T-helper 1 cell treated with Interleukin-12 subunit alpha and Interleukin-12 subunit beta and Interleukin-4 antibody, amounts not matched to agents 30 ng/mL and 1 ng/mL, for 36 hours (primary cell): ENCODE data around the gene KLF4. TPM values are rescaled to one million over a fixed set of nuclear protein-coding genes. Genes with fewer than 3 reads are reported as not detected.

ENCODE experiments used
- intact Hi-C: fragments of 100-400 bp; cut with micrococcal nuclease; formaldehyde crosslinking; loops from one replicate; pipeline ENCODE4 v1.15.1; 2024
- total RNA-seq: library from RNA; stranded (reverse); gene quantifications from 2 replicates; pipeline ENCODE4 v1.2.3, GENCODE V29; 2022

KLF4 gene
- total RNA-seq, 1 donor from 2014 or later = 0.32 TPM

DNA sequence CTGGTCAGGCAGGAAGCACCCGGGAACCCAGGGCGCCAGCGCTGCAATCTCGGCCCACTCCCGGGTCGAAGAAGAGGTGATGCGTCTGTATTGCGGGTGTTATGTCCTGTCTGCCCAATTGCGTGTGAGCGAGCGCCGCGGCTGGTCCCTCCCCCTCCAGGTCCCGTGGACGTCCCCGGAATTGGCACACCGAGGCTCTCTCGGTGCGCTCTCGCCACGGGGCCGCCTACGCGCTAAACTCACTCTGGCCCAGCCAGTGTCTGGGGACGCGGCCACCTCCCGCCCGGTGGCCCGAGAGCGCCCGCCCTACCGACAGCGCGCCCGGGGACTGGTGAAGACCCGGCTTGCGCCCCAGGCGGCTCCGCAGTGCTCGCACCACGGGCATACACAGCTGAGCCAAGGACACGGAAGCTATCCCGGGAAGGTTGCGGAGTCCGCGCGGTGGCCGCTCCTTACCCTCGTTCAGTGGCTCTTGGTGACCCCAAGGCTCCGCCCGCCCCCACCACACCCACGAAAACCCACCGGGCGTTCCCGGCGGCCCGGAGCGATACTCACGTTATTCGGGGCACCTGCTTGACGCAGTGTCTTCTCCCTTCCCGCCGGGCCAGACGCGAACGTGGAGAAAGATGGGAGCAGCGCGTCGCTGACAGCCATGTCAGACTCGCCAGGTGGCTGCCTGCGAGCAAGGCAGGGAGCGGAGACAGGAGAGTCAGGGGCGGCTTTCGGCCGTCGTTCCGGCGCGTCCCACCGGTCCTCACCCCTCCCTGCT is 1.0 kb downstream of the KLF4 start:
- intact Hi-C loops = loop anchor here (1.0 to 5.0 kb wide), 5 partner anchors 66 to 1796 kb away; partner anchors contain the start of genes CTNNAL1, RAD23B and TMEM38B

DNA sequence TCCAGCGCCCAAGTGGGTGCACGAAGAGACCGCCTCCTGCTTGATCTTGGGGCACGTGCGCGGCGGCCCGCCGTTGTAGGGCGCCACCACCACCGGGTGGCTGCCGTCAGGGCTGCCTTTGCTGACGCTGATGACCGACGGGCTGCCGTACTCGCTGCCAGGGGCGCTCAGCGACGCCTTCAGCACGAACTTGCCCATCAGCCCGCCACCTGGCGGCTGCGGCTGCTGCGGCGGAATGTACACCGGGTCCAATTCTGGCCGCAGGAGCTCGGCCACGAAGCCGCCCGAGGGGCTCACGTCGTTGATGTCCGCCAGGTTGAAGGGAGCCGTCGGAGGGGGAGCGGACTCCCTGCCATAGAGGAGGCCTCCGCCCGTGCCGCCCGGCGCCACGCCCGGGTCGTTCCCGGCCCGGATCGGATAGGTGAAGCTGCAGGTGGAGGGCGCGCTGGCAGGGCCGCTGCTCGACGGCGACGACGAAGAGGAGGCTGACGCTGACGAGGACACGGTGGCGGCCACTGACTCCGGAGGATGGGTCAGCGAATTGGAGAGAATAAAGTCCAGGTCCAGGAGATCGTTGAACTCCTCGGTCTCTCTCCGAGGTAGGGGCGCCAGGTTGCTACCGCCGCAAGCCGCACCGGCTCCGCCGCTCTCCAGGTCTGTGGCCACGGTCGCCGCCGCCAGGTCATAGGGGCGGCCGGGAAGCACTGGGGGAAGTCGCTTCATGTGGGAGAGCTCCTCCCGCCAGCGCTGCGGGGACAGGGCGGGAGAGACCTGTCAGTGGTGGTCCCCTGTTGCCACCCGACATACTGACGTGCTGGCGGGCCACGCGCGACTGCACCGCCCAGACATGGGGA is 1.8 kb downstream of the KLF4 start:
- intact Hi-C loops = loop anchor here (2.0 to 5.0 kb wide), 4 partner anchors 205 to 1795 kb away; partner anchors contain the start of genes CTNNAL1, RAD23B and TMEM38B

DNA sequence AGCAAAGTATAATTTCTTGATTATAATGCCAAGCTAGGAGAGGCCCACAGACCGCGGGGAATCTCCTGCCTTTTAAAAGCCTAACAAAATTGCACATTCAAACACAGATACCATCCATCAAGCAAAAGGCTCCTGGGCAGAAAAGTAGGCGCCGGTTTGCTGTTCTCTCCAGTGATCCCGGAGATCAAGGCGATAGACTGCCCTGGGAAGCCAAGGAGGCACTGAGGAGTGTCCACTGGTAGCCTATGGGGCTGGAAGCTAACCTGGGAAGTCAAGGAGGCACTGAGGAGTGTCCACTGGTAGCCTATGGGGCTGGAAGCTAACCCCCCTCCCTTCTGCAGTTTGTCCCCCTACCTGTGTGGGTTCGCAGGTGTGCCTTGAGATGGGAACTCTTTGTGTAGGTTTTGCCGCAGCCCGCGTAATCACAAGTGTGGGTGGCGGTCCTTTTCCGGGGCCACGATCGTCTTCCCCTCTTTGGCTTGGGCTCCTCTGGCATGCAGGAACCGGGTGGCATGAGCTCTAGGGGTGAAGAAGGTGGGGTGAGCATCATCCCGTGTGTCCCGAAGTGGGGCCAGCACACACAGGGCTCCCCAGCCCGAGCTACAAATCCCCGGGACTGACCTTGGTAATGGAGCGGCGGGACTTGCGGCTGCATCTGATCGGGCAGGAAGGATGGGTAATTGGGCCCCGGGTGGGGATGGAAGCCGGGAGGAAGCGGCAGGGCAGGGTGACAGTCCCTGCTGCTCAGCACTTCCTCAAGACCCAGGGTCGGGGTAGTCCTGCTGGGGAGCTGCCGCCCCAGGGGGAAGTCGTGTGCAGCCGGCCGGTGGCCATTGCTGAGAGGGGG is 2.7 kb downstream of the KLF4 start:
- intact Hi-C loops = loop anchor here (5.0 kb wide), 2 partner anchors 1525 to 1795 kb away; partner anchors contain the start of genes CTNNAL1 and TMEM38B

DNA sequence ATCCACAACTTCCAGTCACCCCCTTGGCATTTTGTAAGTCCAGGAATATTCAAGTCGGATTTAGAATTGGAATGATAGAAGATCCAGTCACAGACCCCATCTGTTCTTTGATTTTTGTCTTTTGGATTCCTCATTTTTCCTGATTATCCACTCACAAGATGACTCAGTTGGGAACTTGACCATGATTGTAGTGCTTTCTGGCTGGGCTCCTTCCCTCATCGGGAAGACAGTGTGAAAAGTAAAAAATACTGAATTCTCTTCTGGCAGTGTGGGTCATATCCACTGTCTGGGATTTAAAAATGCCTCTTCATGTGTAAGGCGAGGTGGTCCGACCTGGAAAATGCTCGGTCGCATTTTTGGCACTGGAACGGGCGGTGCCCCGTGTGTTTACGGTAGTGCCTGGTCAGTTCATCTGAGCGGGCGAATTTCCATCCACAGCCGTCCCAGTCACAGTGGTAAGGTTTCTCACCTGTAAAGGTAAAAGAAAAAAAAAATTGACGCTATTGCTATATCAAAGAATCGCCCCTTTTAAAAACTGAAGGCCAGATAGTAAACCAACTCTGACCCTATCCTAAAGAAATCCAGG is 4.0 kb downstream of the KLF4 start:
- intact Hi-C loops = loop anchor here (5.0 kb wide), 2 partner anchors 1527 to 1793 kb away; partner anchors contain the start of genes CTNNAL1 and TMEM38B

DNA sequence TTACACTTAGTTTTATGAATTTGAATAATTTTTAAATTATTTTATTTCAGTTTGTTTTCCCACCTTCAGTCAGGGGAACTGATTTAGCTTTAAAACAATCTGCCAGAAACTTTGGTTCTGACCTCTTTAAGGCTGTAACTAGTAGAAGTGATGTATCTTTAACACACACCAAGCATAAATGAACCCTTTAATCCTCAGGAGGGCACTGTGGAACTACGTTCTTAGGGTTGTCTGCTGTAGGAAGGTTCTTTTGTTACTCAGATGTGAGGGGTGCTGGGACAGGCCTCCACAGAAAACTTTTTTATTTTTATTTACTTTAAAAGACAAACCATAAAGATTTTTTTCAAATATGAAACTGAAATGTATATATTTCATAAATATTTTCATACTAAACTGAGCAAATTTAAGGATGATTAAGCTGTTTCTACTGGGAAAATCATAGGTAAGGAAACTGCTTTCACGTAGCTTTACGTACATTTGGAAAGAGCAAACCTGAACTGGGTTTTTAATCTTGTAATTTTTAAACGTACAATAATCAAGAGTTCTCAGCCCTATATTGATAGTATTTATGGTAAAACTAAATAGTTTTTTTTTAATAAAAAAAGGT is 5.3 kb downstream of the KLF4 start:
- intact Hi-C loops = loop anchor here (1.0 kb wide), 1 partner anchor 1081 kb away; no protein-coding TSS in a partner anchor

DNA sequence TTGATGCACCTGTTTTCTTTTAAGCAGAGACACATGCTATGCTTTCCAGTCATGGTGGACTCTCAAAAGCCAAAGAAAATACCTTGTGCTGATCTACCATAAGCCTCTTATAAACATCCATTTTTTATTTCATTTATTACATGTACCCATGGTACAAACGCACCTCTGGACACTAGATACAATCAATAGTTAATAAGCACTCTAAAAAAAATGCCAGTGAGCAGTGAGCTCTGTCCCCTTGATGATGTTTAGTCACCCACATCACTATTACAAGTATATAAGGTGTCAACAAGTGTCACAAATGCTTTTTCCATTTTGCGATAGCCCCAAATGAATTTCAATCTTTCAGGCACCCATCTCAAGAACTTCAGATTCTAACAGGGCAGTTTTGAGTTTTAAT is 5.9 kb downstream of the KLF4 start:
- intact Hi-C loops = loop anchor here (1.0 kb wide), 1 partner anchor 1082 kb away; no protein-coding TSS in a partner anchor

GRCh38 chr9:107481035-107481434 is 8.5 kb downstream of the KLF4 start:
- intact Hi-C loops = no loop called here

GRCh38 chr9:107480386-107480789 is 9.2 kb downstream of the KLF4 start:
- intact Hi-C loops = no loop called here

GRCh38 chr9:107478805-107479204 is 10.8 kb downstream of the KLF4 start:
- intact Hi-C loops = no loop called here

DNA sequence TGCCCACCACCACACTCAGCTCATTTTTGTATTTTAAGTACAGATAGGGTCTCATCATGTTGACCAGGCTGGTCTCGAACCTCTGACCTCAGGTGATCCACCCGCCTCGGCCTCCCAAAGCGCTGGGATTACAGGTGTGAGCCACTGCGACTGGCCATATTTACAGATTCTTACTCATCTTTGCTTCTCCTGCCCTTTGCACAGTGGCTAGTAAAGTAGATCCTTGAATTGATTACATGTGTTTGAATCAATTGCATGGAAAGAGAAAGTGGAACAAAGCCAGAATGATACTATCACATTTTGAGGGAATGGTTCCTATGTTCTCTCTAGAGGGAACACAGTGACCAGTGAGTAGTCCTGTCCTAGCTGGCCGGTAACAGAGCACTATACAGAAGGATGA is 15.4 kb downstream of the KLF4 start:
- intact Hi-C loops = no loop called here

- intact Hi-C loops = no loop called here
Measured at GRCh38 chr9:107472581-107473340, 16.8 kb downstream of the KLF4 start.

GRCh38 chr9:107471552-107471951 is 18.0 kb downstream of the KLF4 start:
- intact Hi-C loops = no loop called here

DNA sequence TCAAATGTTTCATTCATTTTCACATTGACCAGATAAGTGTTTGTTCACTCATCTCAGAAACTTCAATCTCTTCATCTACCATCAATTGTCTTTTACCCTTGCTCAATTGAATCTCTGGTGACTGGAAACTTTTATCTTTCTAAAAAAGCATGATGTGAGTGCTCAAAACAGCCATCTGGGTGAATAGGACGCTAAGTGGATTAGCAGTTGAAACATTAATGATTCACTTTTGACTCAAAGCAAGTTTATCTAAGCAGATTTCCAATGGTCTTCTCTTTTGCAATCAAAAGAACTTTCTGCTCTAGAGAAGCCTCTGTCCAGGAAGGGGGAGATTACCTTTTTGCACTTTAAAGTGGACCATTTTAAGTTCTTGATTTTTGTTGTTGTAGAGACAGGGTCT is 22.2 kb downstream of the KLF4 start:
- intact Hi-C loops = loop anchor here (5.0 kb wide), 2 partner anchors 1295 to 1485 kb away; no protein-coding TSS in a partner anchor

DNA sequence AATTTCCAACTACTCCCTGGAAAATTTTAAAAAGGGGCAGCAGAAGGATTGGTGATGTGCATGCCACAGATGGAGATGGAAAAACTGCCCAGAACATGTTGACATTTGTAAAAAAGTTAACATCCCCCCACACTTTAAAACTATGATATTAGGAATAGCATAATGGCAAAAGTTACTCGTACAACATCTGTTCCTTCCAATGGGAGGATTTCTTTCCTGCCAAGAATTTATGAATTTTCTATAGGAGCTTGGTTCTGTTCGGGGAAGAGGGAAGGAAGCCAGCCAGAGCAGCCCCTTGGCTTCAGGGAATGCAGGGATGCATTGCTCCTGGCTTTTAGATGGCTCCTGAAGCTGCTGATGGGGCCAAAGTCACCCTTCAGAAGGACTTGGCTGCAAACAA is 22.7 kb downstream of the KLF4 start:
- intact Hi-C loops = loop anchor here (5.0 kb wide), 2 partner anchors 1295 to 1485 kb away; no protein-coding TSS in a partner anchor

DNA sequence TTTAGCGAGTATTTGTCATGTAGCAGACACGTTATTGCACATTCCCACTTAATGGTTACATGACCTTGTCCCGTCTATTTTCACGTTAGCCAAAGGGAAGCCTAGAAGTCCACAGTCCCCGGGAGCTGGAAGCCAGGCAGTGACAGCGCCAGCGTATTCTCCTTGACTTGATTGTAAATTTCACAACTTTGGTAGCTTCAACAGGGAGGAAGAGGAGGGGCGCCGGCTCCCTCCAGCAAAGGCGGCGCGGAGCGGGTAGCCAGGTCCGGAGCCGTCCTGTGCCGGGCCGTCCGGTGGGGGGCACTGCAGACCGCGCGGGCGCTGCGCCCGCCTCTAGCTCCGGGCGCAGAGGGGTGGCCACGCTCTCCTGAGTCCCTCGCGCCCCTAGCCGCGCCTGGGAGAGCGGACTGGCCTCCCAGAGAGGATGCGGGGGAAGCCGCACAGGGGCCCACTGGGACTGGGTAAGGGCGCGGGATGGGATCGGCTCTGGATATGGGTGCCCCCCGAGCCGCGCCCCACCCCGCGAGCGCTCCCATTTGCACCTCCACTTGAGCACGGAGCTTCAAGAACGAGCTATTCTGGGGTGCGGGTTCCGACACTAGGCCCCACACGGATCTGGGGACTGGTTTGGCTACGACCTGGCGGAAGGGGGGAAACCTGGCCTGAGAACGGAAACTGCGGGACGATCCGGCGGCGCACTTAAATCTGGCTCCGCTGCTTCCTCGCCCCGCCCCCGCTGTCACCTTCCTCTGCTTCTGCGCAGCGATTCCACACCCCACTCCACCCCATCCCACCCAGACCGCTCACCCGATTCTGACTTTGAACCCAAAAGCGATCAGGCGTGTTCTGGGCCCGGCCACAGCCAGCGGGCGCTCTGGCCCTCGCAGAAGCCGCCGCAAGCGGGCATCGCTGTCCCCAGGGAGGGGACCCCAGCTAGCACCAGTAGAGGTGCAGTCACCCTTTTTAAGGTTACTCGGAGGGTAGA is 23.8 kb downstream of the KLF4 start:
- intact Hi-C loops = loop anchor here (1.0 to 5.0 kb wide), 3 partner anchors 1100 to 1487 kb away; no protein-coding TSS in a partner anchor

GRCh38 chr9:107464516-107464915 is 25.1 kb downstream of the KLF4 start:
- intact Hi-C loops = no loop called here

DNA sequence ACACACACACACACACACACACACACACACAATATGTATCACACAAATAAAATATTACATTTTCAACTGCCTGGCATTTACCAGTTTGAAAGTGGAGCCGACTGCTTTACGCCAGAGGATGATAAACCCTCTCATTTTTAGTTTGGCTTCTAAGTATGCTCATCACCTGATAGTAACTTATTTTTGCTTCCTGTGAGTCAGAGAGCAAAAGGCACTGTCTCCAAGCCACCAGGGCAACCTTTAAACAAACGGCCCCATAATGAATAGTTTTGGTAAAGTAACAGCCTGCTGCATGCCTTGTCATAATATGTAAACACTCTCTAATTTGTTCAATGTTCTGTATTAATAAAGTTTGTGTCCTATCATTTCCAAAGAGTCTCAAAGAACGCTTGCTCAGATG is 26.9 kb downstream of the KLF4 start:
- intact Hi-C loops = no loop called here
